GM12801 (cell line): ENCODE measurements around the gene CYP26C1.

Experiments used
- CTCF ChIP-seq: IDR thresholded peaks from one replicate; pipeline ENCODE4 v1.5.1; 2011; ENCODE audit warnings: control low read depth; ENCODE audit not compliant: insufficient read length; ENCODE audit errors: extremely low read depth

The CYP26C1 gene

GRCh38 chr10:93060887-93061593 is 442 bp downstream of the CYP26C1 start:
- TF ChIP-seq CTCF, result no peak

GRCh38 chr10:93061594-93062513 is 1.3 kb downstream of the CYP26C1 start:
- no peak for TF ChIP-seq CTCF

- TF ChIP-seq CTCF, result no peak
Observed at GRCh38 chr10:93062514-93063143, 2.0 kb downstream of the CYP26C1 start.

- TF ChIP-seq CTCF, result no peak
Observed at GRCh38 chr10:93063144-93063976, 2.8 kb downstream of the CYP26C1 start.

GRCh38 chr10:93063977-93064660 is 3.5 kb downstream of the CYP26C1 start:
- TF ChIP-seq CTCF, result no peak

- TF ChIP-seq CTCF, result no peak
Observed at GRCh38 chr10:93064874-93065660, 4.5 kb downstream of the CYP26C1 start.
